GM18873 (cell line): ENCODE measurements around the gene CRACDL.
"Not testable (repeated sequence)": the region's sequence is repeated elsewhere in the genome, so short reads cannot be mapped to it uniquely, and the experiment has no call there.

Source experiments
- ATAC-seq: cut with Tn5 transposase; IDR thresholded peaks from one replicate; pipeline ENCODE4 v1.9.1; 2021; ENCODE audit warnings: mild to moderate bottlenecking, moderate library complexity, moderate number of reproducible peaks; ENCODE audit not compliant: unreplicated experiment, low FRiP score

Gene CRACDL

GRCh38 chr2:98886066-98886554, 49.9 kb downstream of the CRACDL start:
- no peak for ATAC-seq

- ATAC-seq, result no peak
Measured at GRCh38 chr2:98884658-98885057, 51.4 kb downstream of the CRACDL start.

GRCh38 chr2:98883780-98884211, 52.2 kb downstream of the CRACDL start:
- no peak for ATAC-seq

GRCh38 chr2:98882971-98883779, 52.9 kb downstream of the CRACDL start:
- no peak for ATAC-seq

GRCh38 chr2:98882368-98882767, 53.7 kb downstream of the CRACDL start:
- no peak for ATAC-seq

GRCh38 chr2:98881153-98881650, 54.8 kb downstream of the CRACDL start:
- no peak for ATAC-seq

- ATAC-seq, result no peak
Measured at GRCh38 chr2:98880266-98881152, 55.5 kb downstream of the CRACDL start.

GRCh38 chr2:98877658-98878057, 58.4 kb downstream of the CRACDL start:
- ATAC-seq, result not testable (repeated sequence)

GRCh38 chr2:98876741-98877140, 59.3 kb downstream of the CRACDL start:
- no peak for ATAC-seq

GRCh38 chr2:98875746-98876145, 60.3 kb downstream of the CRACDL start:
- no peak for ATAC-seq

- peak; percentile 76 for ATAC-seq
Measured at GRCh38 chr2:98875081-98875728, 60.8 kb downstream of the CRACDL start.

- ATAC-seq, result no peak
Measured at GRCh38 chr2:98874186-98874689, 61.8 kb downstream of the CRACDL start.

GRCh38 chr2:98872526-98872925, 63.5 kb downstream of the CRACDL start:
- ATAC-seq, result no peak

GRCh38 chr2:98871506-98871905, 64.5 kb downstream of the CRACDL start:
- no peak for ATAC-seq

- ATAC-seq, result no peak
Measured at GRCh38 chr2:98870516-98871158, 65.4 kb downstream of the CRACDL start.

- no peak for ATAC-seq
Measured at GRCh38 chr2:98869870-98870269, 66.2 kb downstream of the CRACDL start.

- ATAC-seq, result no peak
Measured at GRCh38 chr2:98869272-98869641, 66.8 kb downstream of the CRACDL start.

GRCh38 chr2:98868548-98869271, 67.3 kb downstream of the CRACDL start:
- no peak for ATAC-seq
